Measurements from ENCODE around the gene CHPT1.

CHPT1 gene

DNA sequence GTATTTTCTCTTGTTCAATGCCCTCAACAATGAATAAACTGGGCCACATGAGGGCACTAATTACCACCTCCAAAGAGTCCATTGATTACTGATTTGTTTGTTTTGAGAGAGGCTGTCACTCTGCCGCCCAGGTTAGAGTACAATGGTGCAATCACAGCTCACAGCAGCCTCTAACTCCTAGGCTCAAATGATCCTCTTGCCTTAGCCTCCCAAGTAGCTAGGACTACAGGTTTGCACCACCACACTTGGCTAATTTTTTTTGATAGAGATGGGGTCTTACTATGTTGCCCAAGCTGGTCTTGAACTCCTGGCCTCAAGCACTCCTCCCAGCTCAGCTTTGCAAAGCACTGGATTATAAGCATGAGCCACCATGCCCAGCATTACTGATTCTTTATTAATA is 70.1 kb downstream of the CHPT1 start:
- no peak for DNase-seq

GRCh38 chr12:101768781-101769180 is 71.3 kb downstream of the CHPT1 start:
- DNase-seq, result no peak

GRCh38 chr12:101769865-101770264 is 72.4 kb downstream of the CHPT1 start:
- no peak for DNase-seq

DNA sequence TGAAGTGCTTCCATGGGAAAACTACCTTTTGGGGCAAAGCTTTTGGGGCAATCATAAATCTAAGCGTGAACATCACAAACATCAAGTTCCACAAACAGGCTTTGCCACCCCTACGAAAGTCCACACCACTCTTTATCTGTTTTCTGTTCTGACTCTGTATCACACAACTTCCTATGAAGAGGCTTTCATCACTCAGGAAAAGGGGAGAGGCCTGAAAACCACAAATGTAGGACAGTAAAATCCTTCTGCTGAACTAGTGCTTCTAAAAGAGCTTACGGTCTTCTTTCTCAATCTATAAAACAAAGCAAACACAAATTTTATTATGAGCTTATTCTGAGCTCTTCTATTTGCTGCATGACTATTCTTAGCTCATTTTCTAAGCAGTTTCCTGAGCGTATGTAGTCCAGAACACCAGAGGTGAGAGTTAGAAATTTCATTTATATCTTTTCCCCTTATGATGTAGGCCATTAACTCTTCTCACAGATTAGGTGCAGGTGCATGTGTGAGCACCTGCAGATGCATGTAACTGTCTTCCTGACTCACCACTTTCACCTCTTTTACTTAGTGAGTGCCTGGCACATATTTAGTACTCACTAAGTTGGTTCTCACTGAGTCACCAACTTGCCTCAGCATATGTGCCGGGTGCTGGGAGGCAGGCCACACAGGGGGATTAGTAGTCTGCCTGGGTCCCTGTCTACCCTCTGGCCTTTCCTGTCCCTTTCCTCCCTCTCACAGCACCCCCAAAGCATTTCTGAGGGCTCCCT is 74.8 kb downstream of the CHPT1 start:
- peak; percentile 62 to 78 for DNase-seq

GRCh38 chr12:101773650-101774162 is 76.3 kb downstream of the CHPT1 start:
- DNase-seq, result peak; percentile 85

- no peak for DNase-seq
Observed at GRCh38 chr12:101775816-101776215, 78.4 kb downstream of the CHPT1 start.

DNA sequence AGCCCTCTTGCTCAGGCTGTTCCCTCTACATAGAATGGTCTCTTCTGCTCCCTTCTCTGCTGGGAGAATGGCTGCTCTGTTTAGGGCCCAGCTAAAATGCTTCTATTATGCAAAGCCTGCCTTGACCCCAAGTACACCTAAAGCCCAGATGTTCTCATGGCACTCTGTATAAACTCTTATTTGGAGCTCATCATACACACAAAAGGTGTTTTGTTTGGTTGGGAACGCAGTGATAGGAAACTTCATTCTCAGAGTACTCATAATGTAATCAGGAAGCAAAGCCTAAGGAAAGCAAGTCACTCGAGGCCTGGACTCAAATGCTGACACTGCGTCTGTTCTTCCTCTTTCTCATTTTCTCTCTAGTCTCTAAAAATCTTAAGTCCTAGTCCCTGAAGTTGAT is 80.0 kb downstream of the CHPT1 start:
- peak; percentile 71 to 73 for DNase-seq

- DNase-seq, result no peak
Observed at GRCh38 chr12:101777978-101778377, 80.5 kb downstream of the CHPT1 start.

All from inflammatory macrophage (primary cell).